ENCODE results near the gene CTRB1.
A peak's percentile ranks its signal among the peaks of the same experiment; 100 is the strongest.
"Not testable (repeated sequence)": the region's sequence is repeated elsewhere in the genome, so short reads cannot be mapped to it uniquely, and the experiment has no call there.

The CTRB1 gene

DNA sequence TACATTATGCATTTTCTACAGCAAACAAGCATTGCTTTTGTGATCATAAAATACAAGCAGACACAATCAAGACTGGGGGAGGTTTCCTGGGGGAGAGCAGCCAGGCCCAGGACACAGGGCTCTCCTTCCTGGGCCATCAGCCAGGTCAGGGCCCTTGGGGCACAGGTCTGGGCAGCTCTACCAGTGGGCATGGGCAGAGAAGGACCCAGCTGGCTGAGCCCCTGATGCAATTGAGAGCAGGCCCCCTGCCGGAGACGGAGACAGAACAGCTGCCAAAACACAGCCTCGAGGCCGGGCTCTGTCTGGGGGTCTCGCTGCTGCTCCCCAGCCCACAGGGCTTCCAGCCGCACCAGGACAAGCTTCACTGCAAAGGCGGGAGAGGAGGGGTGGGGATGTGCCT, 21.8 kb downstream of the CTRB1 start:
- DNase-seq (ENCODE audit: low spot score): not testable (repeated sequence)

DNA sequence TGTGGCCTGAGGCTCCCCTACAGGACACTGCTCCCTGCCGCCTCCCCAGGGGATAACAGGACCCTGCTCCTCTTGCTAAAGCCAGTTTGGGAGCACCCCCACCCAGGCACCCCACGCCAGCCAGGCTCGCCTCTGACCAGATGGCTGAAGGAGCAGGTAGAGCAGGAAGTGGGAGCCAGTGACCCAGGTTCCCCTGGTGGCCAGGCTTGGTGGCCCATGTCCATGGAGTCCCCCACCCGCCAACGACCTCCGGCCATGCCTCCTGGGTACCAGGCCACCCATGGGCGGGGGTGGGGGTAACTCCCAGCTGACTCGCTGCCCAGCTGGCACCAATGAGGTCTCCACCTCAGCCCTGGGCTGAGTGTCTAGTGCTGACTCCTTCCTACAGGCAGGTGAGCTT, 22.6 kb downstream of the CTRB1 start:
- no peak for DNase-seq (ENCODE audit: low spot score)

DNA sequence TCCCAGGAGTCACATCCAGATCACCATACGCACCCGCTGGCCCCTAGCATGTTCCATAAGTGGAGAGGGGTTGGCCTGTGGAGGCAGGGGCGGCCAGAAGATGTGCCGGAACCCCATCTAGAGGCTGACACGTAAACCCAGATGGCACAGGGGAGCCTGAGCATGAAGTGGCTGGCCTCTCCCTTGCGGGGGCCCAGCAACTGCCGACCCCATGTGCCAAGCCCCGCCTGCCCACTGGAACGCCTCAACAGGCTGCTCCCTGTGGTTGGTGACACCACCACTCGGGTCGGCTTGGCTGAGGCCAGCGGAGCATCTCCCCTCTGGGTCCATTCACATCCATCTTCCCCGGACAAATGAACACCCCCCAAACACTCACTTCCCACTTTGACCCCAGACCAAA, 23.2 kb downstream of the CTRB1 start:
- DNase-seq (ENCODE audit: low spot score): no peak

DNA sequence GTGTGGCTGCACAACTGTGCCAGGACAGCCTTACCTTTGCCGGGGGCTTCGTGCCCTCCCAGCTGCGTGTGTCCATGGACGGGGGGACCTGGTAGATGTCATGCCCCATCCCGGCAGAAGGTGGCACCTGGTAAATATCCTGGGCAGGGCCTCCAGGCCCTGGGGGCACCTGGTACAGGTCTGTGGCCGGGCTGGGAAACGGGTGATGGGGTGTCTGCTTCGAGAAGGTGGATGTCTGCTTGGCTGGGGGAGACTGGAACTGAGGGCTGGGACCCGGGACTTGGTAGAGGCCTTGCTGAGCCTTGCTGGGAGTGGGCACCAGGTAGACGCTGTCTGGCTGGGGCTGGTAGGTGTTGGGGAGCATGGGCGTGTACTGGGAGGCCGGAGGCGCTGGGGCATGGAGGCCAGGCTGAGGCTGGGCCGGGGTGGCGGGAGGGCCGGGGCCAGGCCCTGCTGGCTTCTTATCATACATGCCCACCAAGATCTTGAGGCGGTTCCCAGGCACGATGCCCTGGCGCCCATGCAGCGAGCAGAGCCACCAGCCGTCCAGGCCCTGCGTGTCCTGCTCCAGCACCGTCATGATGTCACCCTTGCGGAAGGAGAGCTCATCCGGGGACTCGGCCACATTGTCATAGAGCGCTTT, 23.8 kb downstream of the CTRB1 start:
- not testable (repeated sequence) for DNase-seq (ENCODE audit: low spot score)

DNA sequence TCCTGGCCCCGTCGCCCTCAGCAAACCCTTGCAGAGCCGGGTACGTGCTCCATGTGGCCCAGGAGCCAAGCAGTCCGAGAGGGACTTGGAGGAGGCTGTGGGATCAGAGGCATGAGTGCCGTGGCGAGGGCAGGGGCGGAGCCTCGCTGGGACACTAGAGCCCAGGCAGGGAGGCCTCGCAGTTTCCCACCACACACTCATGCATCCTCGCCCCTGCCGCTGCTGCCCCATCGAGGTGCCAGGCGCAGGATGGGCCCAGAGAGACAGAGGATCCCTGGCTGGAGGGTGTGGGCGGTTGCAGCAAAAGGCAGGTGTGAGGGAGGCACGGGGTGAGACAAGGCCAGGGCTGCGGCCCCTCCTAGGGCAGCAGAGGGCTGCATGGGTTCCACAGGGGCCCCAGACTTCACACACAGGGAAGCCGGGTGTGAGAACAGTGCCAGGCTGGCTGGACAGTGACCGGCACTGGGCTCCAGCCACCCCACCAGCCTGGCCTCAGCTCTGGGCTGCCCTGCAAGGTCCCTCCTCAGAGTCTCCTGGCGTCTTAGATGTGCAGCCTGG, 25.0 kb downstream of the CTRB1 start:
- no peak for DNase-seq (ENCODE audit: low spot score)

DNA sequence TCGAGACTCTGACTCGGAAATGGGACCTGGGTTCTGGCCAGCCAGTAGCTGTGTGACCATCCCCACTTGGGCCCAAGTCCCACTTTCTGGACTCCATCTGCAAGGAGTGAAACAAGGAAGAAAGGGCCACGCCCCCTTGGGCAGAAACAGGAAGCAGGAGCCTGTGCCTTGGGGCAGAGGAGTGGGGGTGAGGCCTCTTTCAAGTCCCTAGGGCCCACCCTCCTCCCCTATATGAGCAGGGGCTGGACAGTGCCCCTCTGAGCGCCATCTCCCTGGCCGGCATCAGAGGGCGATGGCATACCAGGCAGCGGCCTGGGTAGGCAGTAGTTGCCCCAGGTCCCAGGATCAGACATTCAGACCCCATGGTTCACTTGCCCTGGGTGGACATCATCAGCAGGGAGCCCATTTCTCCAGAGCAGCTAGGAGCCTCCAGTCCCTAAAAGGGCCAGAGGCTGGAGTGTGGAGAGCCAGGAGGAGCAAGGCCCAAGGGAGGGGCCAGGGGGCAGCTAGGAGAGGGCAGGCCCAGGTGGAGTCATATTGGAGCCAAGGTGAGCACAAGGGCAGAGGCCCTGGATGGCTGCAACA, 25.5 kb downstream of the CTRB1 start:
- no peak for DNase-seq (ENCODE audit: low spot score)

DNA sequence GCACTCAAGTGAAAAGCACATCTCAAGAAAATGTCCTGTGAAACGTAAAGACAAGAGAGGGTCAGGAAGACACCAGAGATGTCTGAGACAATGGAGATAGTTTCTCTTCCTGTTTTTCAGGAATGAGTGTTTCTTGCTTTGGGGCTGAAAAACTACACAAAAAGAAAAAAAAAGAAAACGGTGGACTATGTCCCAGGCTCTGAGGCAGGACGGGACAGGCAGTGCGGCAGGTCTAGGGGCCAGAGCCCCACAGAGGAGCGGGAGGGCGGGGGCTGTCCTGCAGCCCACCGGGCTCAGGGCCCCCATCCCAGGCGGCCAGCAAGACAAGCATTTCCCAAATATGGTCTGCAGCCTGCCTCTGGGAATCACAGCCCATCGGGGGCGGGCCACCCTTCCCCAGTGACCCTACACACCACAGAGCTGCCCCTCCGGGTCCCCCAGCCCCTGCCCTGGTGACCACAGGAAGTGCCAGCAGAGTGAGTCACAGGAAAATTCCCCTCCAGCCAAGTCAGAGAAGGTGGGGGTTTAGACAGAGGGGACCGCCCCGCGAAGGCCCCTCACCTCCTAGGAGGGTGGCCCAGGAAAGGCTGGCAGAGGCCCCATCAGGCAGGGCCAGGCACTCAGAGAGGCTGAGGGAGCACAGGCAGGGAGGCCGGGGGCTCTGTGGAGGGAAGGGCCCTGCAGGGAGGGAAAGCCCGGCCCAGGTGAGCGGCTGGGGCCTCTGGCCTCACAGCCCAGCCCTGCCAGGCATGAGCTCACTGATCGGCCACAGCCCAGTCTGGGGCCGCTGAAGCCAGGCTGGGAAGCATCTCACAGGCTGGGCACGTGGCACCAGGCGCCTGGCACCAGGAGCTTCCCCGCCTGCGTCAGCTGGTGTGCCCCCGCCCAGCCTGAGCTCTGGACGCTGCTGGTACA, 26.3 kb downstream of the CTRB1 start:
- DNase-seq (ENCODE audit: low spot score): peak; percentile 94

DNA sequence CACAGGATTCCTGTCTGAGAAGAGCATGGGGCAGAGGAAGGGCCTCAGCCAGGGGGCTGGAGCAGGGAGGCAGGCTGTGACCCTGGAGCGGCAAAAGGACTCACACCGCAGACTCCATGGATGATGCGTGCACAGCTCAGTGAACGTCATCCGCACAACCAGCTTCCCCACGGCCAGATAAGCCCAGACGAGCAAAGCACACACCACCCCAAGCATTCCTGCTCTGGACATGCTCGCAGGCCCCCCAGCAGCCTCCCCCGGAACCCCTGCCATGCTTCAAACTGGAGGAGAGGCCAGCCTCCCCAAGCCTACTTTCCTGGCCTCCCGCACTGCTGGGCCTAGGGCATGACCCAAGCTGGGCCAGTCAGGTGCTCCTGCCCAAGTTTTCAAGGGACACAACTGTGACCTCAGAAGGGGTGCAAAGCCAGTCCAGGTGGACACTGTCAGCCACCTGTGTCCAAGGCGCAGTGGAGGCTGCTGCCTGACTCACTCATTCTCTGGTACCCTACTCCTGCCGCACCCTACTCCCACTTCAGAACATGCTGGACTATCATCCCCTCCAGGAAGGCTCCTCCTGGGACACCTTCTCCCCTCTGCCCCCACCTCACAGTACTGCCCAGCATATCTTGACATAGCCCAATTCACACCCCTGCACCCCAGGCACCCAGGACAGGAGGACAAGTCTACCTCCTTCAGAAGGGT, 27.9 kb downstream of the CTRB1 start:
- no peak for DNase-seq (ENCODE audit: low spot score)

DNA sequence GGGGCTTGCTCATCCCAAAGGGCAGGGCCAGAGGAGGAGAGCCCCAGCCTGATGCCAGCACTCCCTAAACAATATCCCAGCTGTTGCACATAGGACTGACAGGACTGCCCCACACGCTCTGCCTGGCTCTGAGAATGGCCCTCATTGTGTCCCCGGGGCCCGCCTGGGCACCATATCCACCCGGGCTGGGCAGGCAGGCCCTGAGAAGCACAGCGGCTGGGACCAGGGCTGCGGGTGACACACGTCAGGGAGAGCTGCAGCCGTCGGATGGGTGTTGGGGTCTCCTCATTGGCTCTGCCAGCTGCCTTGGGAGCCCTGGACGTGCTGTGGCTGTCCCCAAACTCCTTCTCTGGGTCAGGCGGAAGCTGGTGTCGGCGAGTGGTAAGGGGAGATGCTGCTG, 28.5 kb downstream of the CTRB1 start:
- DNase-seq (ENCODE audit: low spot score): no peak

DNA sequence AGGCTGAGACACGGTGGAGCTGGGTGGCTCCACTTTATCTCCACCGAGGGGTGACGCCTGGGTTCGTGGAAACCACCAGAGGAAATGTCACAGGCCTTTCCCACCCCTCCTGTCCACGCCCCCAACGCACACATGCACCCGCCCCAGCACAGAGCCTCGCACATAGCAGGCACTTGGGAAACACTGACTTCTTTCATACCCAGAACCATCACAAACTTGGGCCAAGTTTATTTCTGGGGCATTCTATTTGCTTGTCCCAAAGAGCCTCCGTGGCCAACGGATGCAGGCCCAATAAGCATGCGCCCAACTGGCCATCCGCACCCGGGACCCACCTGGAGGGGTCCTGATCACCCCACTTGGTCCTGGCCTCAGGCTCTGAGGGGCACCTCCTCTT, 29.4 kb downstream of the CTRB1 start:
- no peak for DNase-seq (ENCODE audit: low spot score)

DNA sequence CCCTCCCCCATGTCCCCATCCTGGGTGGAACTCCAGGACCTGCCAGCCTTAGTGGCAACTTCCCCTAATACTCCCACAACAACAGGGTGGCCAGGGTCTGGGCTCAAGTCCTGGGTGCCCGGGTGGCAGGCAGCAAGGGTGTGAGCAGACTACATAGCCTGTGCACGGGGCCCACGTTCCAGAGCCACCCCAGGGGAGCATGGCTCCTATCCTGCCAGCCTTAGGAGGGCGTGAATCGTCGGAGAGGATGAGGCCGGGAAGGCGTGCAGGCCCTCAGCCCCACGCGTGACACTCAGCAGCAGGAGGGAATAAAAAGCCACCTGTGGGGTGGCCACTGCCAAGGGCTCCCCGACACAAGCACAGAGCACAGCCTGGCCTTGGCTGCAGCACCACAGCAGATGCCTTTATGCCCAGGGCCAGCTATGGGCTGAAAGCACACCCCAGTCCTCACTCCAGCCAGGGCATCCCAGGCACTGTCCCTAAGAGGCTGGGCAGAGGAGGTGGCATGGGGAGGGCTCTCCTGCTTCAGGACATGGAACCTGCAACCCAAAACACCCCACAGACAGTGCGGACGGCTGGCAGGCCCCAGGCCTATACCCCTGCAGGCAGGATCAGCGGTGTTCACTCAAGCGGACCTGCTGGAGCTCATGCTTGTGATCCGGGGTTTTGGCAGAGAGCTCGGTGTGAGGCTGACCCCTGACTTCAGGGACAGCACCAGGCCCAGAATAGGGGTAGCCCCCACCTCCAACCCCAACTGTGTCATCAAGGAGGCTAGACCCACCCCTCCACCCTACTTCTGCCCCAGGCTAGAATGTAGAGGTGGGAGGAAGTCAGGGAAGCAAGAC, 30.0 kb downstream of the CTRB1 start:
- DNase-seq (ENCODE audit: low spot score): no peak

DNA sequence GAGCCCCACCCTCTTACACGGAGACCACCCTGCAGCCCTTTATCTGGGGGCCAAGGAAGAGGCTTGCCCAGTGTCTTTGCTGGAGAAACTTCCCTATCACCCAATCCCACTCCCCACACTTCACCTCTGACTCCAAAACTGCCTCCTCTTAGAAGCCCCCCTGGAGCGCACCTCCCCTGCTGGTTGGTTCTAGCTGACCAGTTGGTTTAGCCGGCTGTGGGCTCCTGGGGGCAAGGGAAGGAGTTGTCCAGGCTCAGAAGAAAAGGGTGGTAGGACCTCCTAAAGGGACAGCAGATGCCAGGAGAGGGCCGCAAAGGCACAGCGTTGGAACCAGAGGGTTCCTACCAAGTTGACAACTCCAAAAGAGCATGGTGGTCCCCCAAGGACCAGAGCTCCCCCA, 30.7 kb downstream of the CTRB1 start:
- DNase-seq (ENCODE audit: low spot score): no peak

DNA sequence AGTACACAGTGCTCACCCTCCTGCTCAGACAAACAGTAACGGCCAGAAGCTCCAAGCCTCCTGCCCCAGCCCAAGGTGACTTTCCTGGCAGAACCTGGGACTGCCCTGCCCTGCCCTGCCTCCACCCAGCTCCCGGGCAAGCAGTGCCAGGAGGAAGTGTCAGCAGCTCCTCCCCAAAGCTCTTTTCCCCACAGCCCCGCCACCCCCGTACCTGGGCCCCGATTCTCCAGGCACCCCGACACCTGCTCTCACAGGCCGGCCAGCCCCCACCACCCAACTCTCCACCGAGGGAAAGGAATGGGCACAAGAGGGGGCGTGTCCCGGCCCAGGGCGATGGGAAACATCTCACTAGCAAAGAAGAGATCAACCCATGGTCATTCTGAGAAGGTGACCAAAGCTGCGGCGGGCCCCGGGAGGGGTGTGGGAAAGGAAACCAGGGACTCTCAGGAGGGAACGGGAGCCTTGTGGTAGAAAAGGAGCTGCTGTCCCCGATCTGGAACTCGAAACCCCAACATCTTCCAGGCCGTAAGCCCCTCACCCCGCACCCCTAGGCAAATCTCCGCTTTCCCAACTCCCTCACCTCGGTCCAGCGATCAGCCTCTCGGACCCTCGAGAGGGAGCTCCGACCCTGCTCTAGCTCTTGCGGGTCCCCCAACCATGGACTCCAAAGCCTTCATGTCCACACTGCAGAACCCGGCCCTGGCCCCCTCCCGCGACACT, 31.5 kb downstream of the CTRB1 start:
- DNase-seq (ENCODE audit: low spot score): no peak

DNA sequence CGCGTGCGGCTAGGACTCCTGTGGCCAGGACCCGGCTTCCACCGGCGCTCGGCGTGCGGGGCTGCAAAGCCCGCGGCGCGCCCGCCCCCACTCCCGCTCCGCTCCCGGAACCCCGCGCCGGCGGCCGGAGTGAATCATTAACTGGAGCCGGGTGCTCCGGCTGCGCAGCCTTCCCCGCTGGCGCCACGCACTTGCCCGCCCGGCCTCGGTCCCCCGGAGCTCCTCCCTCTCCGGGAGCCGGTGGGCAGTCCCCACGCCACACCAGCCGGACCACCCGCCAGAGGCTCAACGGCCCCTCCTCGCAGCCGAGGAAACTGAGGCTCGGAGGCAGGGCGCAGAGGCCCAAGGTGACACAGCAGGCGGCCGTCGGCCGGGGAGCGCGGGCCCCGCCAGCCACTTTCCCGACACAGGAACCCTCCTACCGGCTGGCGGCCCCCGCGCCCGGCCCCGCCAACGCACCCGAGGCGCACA, 32.1 kb downstream of the CTRB1 start:
- no peak for DNase-seq (ENCODE audit: low spot score)

DNA sequence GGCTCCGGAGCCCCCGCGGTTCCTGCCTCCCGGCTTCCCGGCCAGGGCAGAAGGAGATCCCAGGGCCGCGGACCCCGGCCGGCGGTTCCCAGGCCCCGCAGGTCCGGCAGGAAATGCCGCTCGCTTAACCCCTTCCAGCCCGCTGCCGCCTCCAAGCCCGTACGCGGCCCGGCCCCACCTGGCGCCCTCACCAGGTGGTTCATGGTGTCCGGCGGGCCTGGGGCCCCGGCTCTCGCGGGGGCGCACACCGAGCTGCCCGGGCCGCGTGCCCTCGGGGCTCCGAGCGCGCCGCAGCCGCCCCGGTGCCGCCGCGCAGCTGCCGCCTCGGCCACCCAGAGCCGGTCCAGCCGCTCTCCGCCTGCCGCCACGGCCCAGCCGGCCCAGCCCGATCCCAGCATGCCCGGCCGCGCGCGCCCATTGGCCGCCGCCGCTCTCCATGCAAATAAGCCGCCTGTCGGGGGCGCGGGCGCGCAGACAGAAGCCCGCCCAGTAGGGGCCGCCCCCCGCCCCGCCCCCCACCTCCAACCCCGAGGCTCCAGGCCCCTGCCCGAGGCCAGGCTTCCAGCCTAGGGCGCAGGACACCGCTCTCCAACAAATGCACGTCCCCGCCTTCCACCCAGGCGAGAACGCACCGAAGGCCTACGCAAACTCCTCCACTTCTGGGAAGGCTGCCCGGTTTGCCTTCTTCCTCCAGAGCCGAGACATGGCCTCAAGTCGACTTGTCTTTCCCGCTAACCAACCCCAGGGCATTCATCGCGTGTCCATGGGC, 32.7 kb downstream of the CTRB1 start, which contains the start of gene BCAR1:
BCAR1 (minus strand) TSS at position 345 of the 769 bp plus-strand sequence; CDS start at position 203, 142 bp downstream.
- DNase-seq (ENCODE audit: low spot score): no peak

DNA sequence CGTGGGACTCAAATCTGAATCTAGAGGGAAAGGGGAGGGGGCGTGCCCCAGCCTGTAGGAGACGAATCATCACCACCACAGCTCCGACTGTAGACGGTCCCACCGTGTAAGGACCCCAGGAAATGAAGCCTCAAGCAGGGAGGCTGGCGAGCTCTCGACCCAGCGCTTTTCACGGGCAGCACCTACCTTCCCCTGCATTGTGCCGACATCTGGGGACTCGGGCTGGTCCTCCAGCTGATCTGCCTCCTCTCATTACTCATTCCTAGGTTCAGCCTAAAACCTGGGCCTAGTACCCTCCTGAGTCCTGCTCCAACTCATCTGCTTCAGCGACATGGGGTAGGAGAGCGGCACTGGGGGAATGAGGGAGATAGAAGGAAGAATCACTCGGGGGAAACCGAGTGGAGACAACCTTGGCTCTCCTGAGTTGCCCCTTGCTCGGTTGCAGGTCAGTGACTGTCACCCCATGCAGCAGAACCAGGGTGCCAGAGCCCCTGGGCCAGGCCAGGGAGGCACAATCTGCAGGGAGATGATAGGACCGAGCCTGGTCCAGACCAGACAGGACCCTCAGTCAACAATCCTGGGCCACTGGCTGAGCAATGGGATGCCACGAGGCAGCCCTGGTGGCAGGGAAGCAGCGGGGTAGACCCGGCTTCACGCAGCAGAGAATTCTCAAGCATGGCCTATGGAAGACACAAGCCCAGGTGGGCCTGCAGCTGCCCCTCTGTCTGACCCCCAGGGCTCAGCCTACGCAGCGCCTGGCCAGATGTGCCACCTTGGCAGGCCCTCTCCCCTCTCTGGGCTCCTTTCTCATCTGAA, 33.5 kb downstream of the CTRB1 start:
- DNase-seq (ENCODE audit: low spot score): no peak

DNA sequence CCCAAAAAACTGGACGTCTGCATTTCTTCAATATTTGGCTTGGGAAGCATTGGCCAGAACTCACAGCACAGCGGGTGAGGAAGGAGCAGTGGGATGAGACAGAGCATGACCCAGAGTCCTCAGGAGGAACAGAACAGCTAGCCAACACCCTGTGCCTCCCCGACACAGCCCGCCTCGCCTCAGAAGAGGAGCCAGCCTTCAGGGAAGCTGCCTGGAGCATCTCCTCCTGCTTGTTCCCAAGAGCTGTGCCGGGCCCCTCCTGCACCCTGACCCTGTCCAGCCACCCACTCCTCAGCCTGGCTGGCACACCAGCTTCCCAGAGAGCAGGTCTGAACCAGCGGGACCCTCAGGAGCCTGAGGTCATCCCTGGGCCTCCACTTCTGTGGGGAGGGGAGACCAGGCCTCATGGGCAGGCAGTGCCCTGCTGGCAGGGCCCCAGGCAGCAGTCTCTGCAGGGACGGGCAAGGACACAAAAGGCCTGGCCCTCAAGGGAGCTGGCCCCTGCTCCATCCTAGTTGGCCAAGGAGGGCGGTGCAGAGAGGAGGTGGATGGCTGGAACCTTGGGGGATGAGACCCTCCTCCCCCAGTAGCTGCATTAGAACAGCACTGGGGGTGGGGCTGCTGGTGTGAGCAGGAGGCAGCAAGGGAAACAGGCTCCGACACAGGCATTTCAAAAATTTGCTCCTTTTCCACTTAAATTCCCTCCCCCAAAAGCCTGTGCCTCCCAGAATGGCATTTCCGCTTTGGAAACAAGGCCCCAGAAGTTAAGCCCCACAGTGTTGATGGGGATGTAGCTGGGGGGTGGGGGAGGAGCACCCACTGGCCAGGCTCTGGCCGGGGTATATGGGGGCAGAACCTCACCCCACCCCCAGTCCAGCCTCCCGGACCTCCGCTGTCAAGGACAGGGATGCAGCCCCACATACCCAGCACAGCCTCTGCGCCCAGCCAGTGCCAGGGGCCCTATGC, 34.4 kb downstream of the CTRB1 start:
- DNase-seq (ENCODE audit: low spot score): no peak
